ENCODE data around the gene FES. TPM values are rescaled to one million over a fixed set of nuclear protein-coding genes. Genes with fewer than 3 reads are reported as not detected.

The FES gene
- polyA plus RNA-seq, 1 donor from 2014 or later, result not detected

- H4K20me1 ChIP-seq (ENCODE audit: insufficient read depth), result no peaks in the 10 kb centered on the region
- H3K9me2 ChIP-seq (ENCODE audit: insufficient read depth, low read length), result no peaks in the 10 kb centered on the region
- H3K27me3 ChIP-seq (ENCODE audit: insufficient read depth, low read depth, low read length), result no peaks in the 10 kb centered on the region
- peak within 1 kb of the TSS; percentile 94 for H3K4me3 ChIP-seq (ENCODE audit: low read length)
- peak within 1 kb of the TSS; percentile 99 for H3K4me2 ChIP-seq (ENCODE audit: low read length)
- peaks cover 16% of the 10 kb centered on the region for H3K79me2 ChIP-seq (replicated peaks; ENCODE audit: insufficient read depth, low read length)
- peak within 1 kb of the TSS; percentile 87 for H2AFZ ChIP-seq (ENCODE audit: low read depth, low read length)
- H3K27ac ChIP-seq (ENCODE audit: low read length), result peak within 1 kb of the TSS; percentile 66
- no peaks in the 10 kb centered on the region for H3F3A ChIP-seq (ENCODE audit: insufficient read depth, low read length, poor library complexity, severe bottlenecking)
- TF ChIP-seq, protein P1, sequence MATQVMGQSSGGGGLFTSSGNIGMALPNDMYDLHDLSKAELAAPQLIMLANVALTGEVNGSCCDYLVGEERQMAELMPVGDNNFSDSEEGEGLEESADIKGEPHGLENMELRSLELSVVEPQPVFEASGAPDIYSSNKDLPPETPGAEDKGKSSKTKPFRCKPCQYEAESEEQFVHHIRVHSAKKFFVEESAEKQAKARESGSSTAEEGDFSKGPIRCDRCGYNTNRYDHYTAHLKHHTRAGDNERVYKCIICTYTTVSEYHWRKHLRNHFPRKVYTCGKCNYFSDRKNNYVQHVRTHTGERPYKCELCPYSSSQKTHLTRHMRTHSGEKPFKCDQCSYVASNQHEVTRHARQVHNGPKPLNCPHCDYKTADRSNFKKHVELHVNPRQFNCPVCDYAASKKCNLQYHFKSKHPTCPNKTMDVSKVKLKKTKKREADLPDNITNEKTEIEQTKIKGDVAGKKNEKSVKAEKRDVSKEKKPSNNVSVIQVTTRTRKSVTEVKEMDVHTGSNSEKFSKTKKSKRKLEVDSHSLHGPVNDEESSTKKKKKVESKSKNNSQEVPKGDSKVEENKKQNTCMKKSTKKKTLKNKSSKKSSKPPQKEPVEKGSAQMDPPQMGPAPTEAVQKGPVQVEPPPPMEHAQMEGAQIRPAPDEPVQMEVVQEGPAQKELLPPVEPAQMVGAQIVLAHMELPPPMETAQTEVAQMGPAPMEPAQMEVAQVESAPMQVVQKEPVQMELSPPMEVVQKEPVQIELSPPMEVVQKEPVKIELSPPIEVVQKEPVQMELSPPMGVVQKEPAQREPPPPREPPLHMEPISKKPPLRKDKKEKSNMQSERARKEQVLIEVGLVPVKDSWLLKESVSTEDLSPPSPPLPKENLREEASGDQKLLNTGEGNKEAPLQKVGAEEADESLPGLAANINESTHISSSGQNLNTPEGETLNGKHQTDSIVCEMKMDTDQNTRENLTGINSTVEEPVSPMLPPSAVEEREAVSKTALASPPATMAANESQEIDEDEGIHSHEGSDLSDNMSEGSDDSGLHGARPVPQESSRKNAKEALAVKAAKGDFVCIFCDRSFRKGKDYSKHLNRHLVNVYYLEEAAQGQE (IDR thresholded peaks at IDR 0.05; ENCODE audit: borderline replicate concordance), result peak; percentile 27
- peak; percentile 59 for TF ChIP-seq MXI1 (conservative IDR thresholded peaks at IDR 0.05; ENCODE audit: poor library complexity, severe bottlenecking)
- no peak for TF ChIP-seq CTCF (IDR thresholded peaks at IDR 0.05; ENCODE audit: poor library complexity, severe bottlenecking)
- no peak for TF ChIP-seq TAF1 (IDR thresholded peaks at IDR 0.05; ENCODE audit: low read depth)
- peak; percentile 86 for TF ChIP-seq POLR2AphosphoS5 (IDR thresholded peaks at IDR 0.05)
- H3K36me3 ChIP-seq (ENCODE audit: insufficient read depth, low read length), result no peaks in the 10 kb centered on the region
- no peaks in the 10 kb centered on the region for H3K9me3 ChIP-seq (ENCODE audit: low read length)
- peak within 1 kb of the TSS; percentile 85 for H3K9ac ChIP-seq (ENCODE audit: low read length)
These were observed 50.8 kb downstream of the FES start, which contains the start of gene UNC45A for GRCh38 chr15:90934949-90935751. UNC45A (plus strand) TSS chr15:90935285; CDS start chr15:90935325, 40 bp downstream.

DNA sequence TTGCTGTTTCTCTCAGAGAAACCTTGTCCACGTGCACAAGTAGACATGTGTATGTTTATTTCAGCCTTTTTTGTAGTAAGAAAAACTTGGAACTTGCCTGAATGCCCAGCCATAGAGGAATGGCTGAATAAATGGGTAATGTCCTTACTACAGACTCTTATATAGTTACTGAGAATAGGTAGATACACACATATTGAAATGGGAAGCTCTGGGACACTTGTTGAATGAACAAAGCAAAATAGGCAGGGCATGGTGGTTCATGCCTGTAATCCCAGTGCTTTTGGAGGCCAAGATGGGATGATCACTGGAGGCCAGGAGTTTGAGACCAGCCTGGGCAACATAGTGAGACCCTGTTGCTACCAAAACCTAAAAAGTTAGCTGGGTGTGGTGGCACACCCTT, 52.5 kb downstream of the FES start:
- Histone ChIP-seq H3K4me2 (ENCODE audit: low read length) (no peak overlapping the region), H3K79me2 (replicated peaks; ENCODE audit: insufficient read depth, low read length) (peaks cover 16% of the 10 kb centered on the region), H3K9ac (ENCODE audit: low read length) (no peak overlapping the region), H3F3A (ENCODE audit: insufficient read depth, low read length, poor library complexity, severe bottlenecking) (no peaks in the 10 kb centered on the region), H3K27ac (ENCODE audit: low read length) (no peak overlapping the region), H3K9me3 (ENCODE audit: low read length) (no peaks in the 10 kb centered on the region), H3K9me2 (ENCODE audit: insufficient read depth, low read length) (no peaks in the 10 kb centered on the region), H3K36me3 (ENCODE audit: insufficient read depth, low read length) (peaks cover 4% of the 10 kb centered on the region), H4K20me1 (ENCODE audit: insufficient read depth) (no peaks in the 10 kb centered on the region), H3K27me3 (ENCODE audit: insufficient read depth, low read depth, low read length) (no peaks in the 10 kb centered on the region), H3K4me3 (ENCODE audit: low read length) (peak overlapping the region; percentile 94), H2AFZ (ENCODE audit: low read depth, low read length) (no peak overlapping the region)
- TF ChIP-seq EP300 (conservative IDR thresholded peaks at IDR 0.05; ENCODE audit: poor library complexity, severe bottlenecking) (no peak), RAD21 (conservative IDR thresholded peaks at IDR 0.05) (no peak), SMC3 (conservative IDR thresholded peaks at IDR 0.05; ENCODE audit: poor library complexity) (no peak), TAF1 (IDR thresholded peaks at IDR 0.05; ENCODE audit: low read depth) (no peak)
